GM19238 (cell line): ENCODE data around the gene FKBP5.
"Not testable (repeated sequence)": the region's sequence is repeated elsewhere in the genome, so short reads cannot be mapped to it uniquely, and the experiment has no call there.

Source experiments
- DNase-seq: peaks from one replicate; pipeline ENCODE4 v3.0.0; 2011; ENCODE audit warnings: low spot score; ENCODE audit not compliant: insufficient read length

The FKBP5 gene

GRCh38 chr6:35589904-35590303, 98.8 kb downstream of the FKBP5 start:
- DNase-seq = no peak

GRCh38 chr6:35589201-35589739, 99.4 kb downstream of the FKBP5 start:
- DNase-seq = no peak

- no peak for DNase-seq
These were observed 101.5 kb downstream of the FKBP5 start for GRCh38 chr6:35587167-35587566.

GRCh38 chr6:35586542-35586941, 102.2 kb downstream of the FKBP5 start:
- DNase-seq = no peak

- DNase-seq = no peak
These were observed 103.1 kb downstream of the FKBP5 start for GRCh38 chr6:35585658-35586057.

- no peak for DNase-seq
These were observed 104.6 kb downstream of the FKBP5 start for GRCh38 chr6:35583893-35584688.

- no peak for DNase-seq
These were observed 106.4 kb downstream of the FKBP5 start for GRCh38 chr6:35582315-35582714.

GRCh38 chr6:35581633-35582032, 107.1 kb downstream of the FKBP5 start:
- DNase-seq = no peak

- DNase-seq = no peak
These were observed 107.9 kb downstream of the FKBP5 start for GRCh38 chr6:35580836-35581235.

- DNase-seq = no peak
These were observed 112.0 kb downstream of the FKBP5 start for GRCh38 chr6:35576682-35577081.

GRCh38 chr6:35573495-35574110, 115.1 kb downstream of the FKBP5 start:
- DNase-seq = no peak

- not testable (repeated sequence) for DNase-seq
These were observed 117.8 kb downstream of the FKBP5 start for GRCh38 chr6:35570885-35571330.

- no peak for DNase-seq
These were observed 119.7 kb downstream of the FKBP5 start for GRCh38 chr6:35569011-35569461.

GRCh38 chr6:35566794-35567193, 121.9 kb downstream of the FKBP5 start:
- DNase-seq = no peak

GRCh38 chr6:35564733-35565132, 124.0 kb downstream of the FKBP5 start:
- no peak for DNase-seq

GRCh38 chr6:35562060-35562459, 126.7 kb downstream of the FKBP5 start:
- DNase-seq = no peak

- DNase-seq = no peak
These were observed 127.6 kb downstream of the FKBP5 start for GRCh38 chr6:35561113-35561512.

- DNase-seq = no peak
These were observed 130.1 kb downstream of the FKBP5 start for GRCh38 chr6:35558571-35558970.

GRCh38 chr6:35557239-35557638, 131.5 kb downstream of the FKBP5 start:
- DNase-seq = no peak

- DNase-seq = no peak
These were observed 133.9 kb downstream of the FKBP5 start for GRCh38 chr6:35554811-35555210.

- DNase-seq = no peak
These were observed 135.4 kb downstream of the FKBP5 start for GRCh38 chr6:35553315-35553714.

- no peak for DNase-seq
These were observed 136.3 kb downstream of the FKBP5 start for GRCh38 chr6:35552285-35552917.
